DMS53 (cell line): ENCODE data around the gene TSEN2.
"Not testable (repeated sequence)": the region's sequence is repeated elsewhere in the genome, so short reads cannot be mapped to it uniquely, and the experiment has no call there.

Source experiments
- DNase-seq: peaks from one replicate; lab custom pipeline; 2025; lab: John Stamatoyannopoulos, UW

The TSEN2 gene

GRCh38 chr3:12452361-12453330, 31.6 kb upstream of the TSEN2 start:
- no peak for DNase-seq

GRCh38 chr3:12454076-12454815, 30.0 kb upstream of the TSEN2 start:
- no peak for DNase-seq

GRCh38 chr3:12454816-12455121, 29.5 kb upstream of the TSEN2 start:
- no peak for DNase-seq

GRCh38 chr3:12455740-12456139, 28.5 kb upstream of the TSEN2 start:
- DNase-seq = no peak

- no peak for DNase-seq
Measured at GRCh38 chr3:12456441-12456840, 27.8 kb upstream of the TSEN2 start.

- DNase-seq = not testable (repeated sequence)
Measured at GRCh38 chr3:12457380-12457779, 26.9 kb upstream of the TSEN2 start.

GRCh38 chr3:12458901-12459300, 25.4 kb upstream of the TSEN2 start:
- DNase-seq = no peak

GRCh38 chr3:12460127-12460526, 24.2 kb upstream of the TSEN2 start:
- no peak for DNase-seq

GRCh38 chr3:12461097-12461649, 23.1 kb upstream of the TSEN2 start:
- no peak for DNase-seq

GRCh38 chr3:12462159-12462947, 21.9 kb upstream of the TSEN2 start:
- no peak for DNase-seq

GRCh38 chr3:12463686-12464085, 20.6 kb upstream of the TSEN2 start:
- DNase-seq = no peak

GRCh38 chr3:12464181-12464580, 20.1 kb upstream of the TSEN2 start:
- DNase-seq = no peak

- DNase-seq = no peak
Measured at GRCh38 chr3:12465151-12465835, 19.0 kb upstream of the TSEN2 start.

- no peak for DNase-seq
Measured at GRCh38 chr3:12465836-12466225, 18.4 kb upstream of the TSEN2 start.

- no peak for DNase-seq
Measured at GRCh38 chr3:12467746-12468145, 16.5 kb upstream of the TSEN2 start.

GRCh38 chr3:12468276-12468675, 16.0 kb upstream of the TSEN2 start:
- DNase-seq = no peak

GRCh38 chr3:12468757-12469156, 15.5 kb upstream of the TSEN2 start:
- no peak for DNase-seq

- not testable (repeated sequence) for DNase-seq
Measured at GRCh38 chr3:12469222-12469621, 15.1 kb upstream of the TSEN2 start.

- no peak for DNase-seq
Measured at GRCh38 chr3:12470111-12470510, 14.2 kb upstream of the TSEN2 start.

- DNase-seq = no peak
Measured at GRCh38 chr3:12470680-12471079, 13.6 kb upstream of the TSEN2 start.

- DNase-seq = peak; percentile 37
Measured at GRCh38 chr3:12471241-12471640, 13.0 kb upstream of the TSEN2 start.
